ENCODE data around the gene CPLX4. TPM values are rescaled to one million over a fixed set of nuclear protein-coding genes. Genes with fewer than 3 reads are reported as not detected.

The CPLX4 gene
- total RNA-seq, 1 donor from 2014 or later, result not detected

GRCh38 chr18:59303656-59304195 lies 14.7 kb downstream of the CPLX4 start:
- Mint-ChIP-seq H3K9me3 (ENCODE audit: unreplicated experiment) (no peaks in the 10 kb centered on the region), H3K4me1 (ENCODE audit: unreplicated experiment) (no peaks in the 10 kb centered on the region), H3K27me3 (ENCODE audit: unreplicated experiment) (peaks cover 5% of the 10 kb centered on the region), H3K36me3 (ENCODE audit: low read depth, unreplicated experiment) (no peaks in the 10 kb centered on the region), H3K27ac (ENCODE audit: unreplicated experiment) (no peak overlapping the region), H3K4me3 (ENCODE audit: unreplicated experiment) (no peak overlapping the region)
- no peak for DNase-seq (ENCODE audit: low spot score)
- TF ChIP-seq CTCF (IDR thresholded peaks at IDR 0.05; ENCODE audit: unreplicated experiment), result no peak

GRCh38 chr18:59303006-59303405 lies 15.4 kb downstream of the CPLX4 start:
- no peak for DNase-seq (ENCODE audit: low spot score)
- H3K36me3 Mint-ChIP-seq (ENCODE audit: low read depth, unreplicated experiment), result no peaks in the 10 kb centered on the region
- no peak overlapping the region for H3K4me3 Mint-ChIP-seq (ENCODE audit: unreplicated experiment)
- no peak for TF ChIP-seq CTCF (IDR thresholded peaks at IDR 0.05; ENCODE audit: unreplicated experiment)
- H3K27me3 Mint-ChIP-seq (ENCODE audit: unreplicated experiment), result peaks cover 5% of the 10 kb centered on the region
- H3K27ac Mint-ChIP-seq (ENCODE audit: unreplicated experiment), result no peak overlapping the region
- no peaks in the 10 kb centered on the region for H3K4me1 Mint-ChIP-seq (ENCODE audit: unreplicated experiment)
- H3K9me3 Mint-ChIP-seq (ENCODE audit: unreplicated experiment), result no peaks in the 10 kb centered on the region

GRCh38 chr18:59301929-59302328 lies 16.5 kb downstream of the CPLX4 start:
- no peak overlapping the region for H3K4me3 Mint-ChIP-seq (ENCODE audit: unreplicated experiment)
- TF ChIP-seq CTCF (IDR thresholded peaks at IDR 0.05; ENCODE audit: unreplicated experiment), result no peak
- no peak for DNase-seq (ENCODE audit: low spot score)
- H3K27me3 Mint-ChIP-seq (ENCODE audit: unreplicated experiment), result peaks cover 5% of the 10 kb centered on the region
- no peaks in the 10 kb centered on the region for H3K9me3 Mint-ChIP-seq (ENCODE audit: unreplicated experiment)
- no peak overlapping the region for H3K27ac Mint-ChIP-seq (ENCODE audit: unreplicated experiment)
- no peaks in the 10 kb centered on the region for H3K4me1 Mint-ChIP-seq (ENCODE audit: unreplicated experiment)
- H3K36me3 Mint-ChIP-seq (ENCODE audit: low read depth, unreplicated experiment), result no peaks in the 10 kb centered on the region

GRCh38 chr18:59300676-59301285 lies 17.7 kb downstream of the CPLX4 start:
- Mint-ChIP-seq H3K4me3 (ENCODE audit: unreplicated experiment) (no peak overlapping the region), H3K27me3 (ENCODE audit: unreplicated experiment) (peaks cover 5% of the 10 kb centered on the region), H3K27ac (ENCODE audit: unreplicated experiment) (no peak overlapping the region), H3K36me3 (ENCODE audit: low read depth, unreplicated experiment) (no peaks in the 10 kb centered on the region), H3K4me1 (ENCODE audit: unreplicated experiment) (no peaks in the 10 kb centered on the region), H3K9me3 (ENCODE audit: unreplicated experiment) (no peaks in the 10 kb centered on the region)
- DNase-seq (ENCODE audit: low spot score), result no peak
- no peak for TF ChIP-seq CTCF (IDR thresholded peaks at IDR 0.05; ENCODE audit: unreplicated experiment)

- H3K36me3 Mint-ChIP-seq (ENCODE audit: low read depth, unreplicated experiment), result no peaks in the 10 kb centered on the region
- H3K4me3 Mint-ChIP-seq (ENCODE audit: unreplicated experiment), result no peak overlapping the region
- no peaks in the 10 kb centered on the region for H3K9me3 Mint-ChIP-seq (ENCODE audit: unreplicated experiment)
- no peak for DNase-seq (ENCODE audit: low spot score)
- peaks cover 5% of the 10 kb centered on the region for H3K4me1 Mint-ChIP-seq (ENCODE audit: unreplicated experiment)
- no peak for TF ChIP-seq CTCF (IDR thresholded peaks at IDR 0.05; ENCODE audit: unreplicated experiment)
- H3K27ac Mint-ChIP-seq (ENCODE audit: unreplicated experiment), result no peak overlapping the region
- H3K27me3 Mint-ChIP-seq (ENCODE audit: unreplicated experiment), result no peaks in the 10 kb centered on the region
Measured at GRCh38 chr18:59298871-59299270, 19.6 kb downstream of the CPLX4 start.

Measured in endothelial cell (in vitro differentiated cells).